HG02571 (cell line): Measurements from ENCODE around the gene MKKS.

Source experiments
- ATAC-seq: cut with Tn5 transposase; IDR thresholded peaks from one replicate; pipeline ENCODE4 v1.9.1; 2021; ENCODE audit warnings: mild to moderate bottlenecking, moderate library complexity; ENCODE audit not compliant: unreplicated experiment

Gene MKKS

GRCh38 chr20:10433623-10434466, at the start of gene MKKS:
Gene MKKS, minus strand, starts transcription at chr20:10434222. Its CDS starts 20,708 bp downstream, at chr20:10413514.
- ATAC-seq, result peak; percentile 65

GRCh38 chr20:10483691-10484090, 49.7 kb upstream of the MKKS start:
- no peak for ATAC-seq

- no peak for ATAC-seq
Measured at GRCh38 chr20:10481676-10482075, 47.7 kb upstream of the MKKS start.

- ATAC-seq, result no peak
Measured at GRCh38 chr20:10478930-10479329, 44.9 kb upstream of the MKKS start.

GRCh38 chr20:10478205-10478604, 44.2 kb upstream of the MKKS start:
- peak; percentile 55 for ATAC-seq

GRCh38 chr20:10476319-10476724, 42.3 kb upstream of the MKKS start:
- peak; percentile 71 for ATAC-seq

GRCh38 chr20:10475225-10475624, 41.2 kb upstream of the MKKS start:
- ATAC-seq, result no peak

- ATAC-seq, result no peak
Measured at GRCh38 chr20:10474606-10475184, 40.7 kb upstream of the MKKS start.

GRCh38 chr20:10472871-10473270, 38.8 kb upstream of the MKKS start:
- ATAC-seq, result no peak

GRCh38 chr20:10470276-10470675, 36.3 kb upstream of the MKKS start:
- no peak for ATAC-seq

- ATAC-seq, result no peak
Measured at GRCh38 chr20:10469599-10469998, 35.6 kb upstream of the MKKS start.

- no peak for ATAC-seq
Measured at GRCh38 chr20:10469056-10469455, 35.0 kb upstream of the MKKS start.

- ATAC-seq, result no peak
Measured at GRCh38 chr20:10468340-10468845, 34.4 kb upstream of the MKKS start.

GRCh38 chr20:10467681-10468339, 33.8 kb upstream of the MKKS start:
- no peak for ATAC-seq

- ATAC-seq, result no peak
Measured at GRCh38 chr20:10466855-10467254, 32.8 kb upstream of the MKKS start.

- ATAC-seq, result no peak
Measured at GRCh38 chr20:10466325-10466724, 32.3 kb upstream of the MKKS start.

- ATAC-seq, result no peak
Measured at GRCh38 chr20:10465135-10465534, 31.1 kb upstream of the MKKS start.

GRCh38 chr20:10463622-10464021, 29.6 kb upstream of the MKKS start:
- ATAC-seq, result no peak

GRCh38 chr20:10462516-10462915, 28.5 kb upstream of the MKKS start:
- ATAC-seq, result no peak

- ATAC-seq, result no peak
Measured at GRCh38 chr20:10461495-10461894, 27.5 kb upstream of the MKKS start.

- no peak for ATAC-seq
Measured at GRCh38 chr20:10454151-10454750, 20.2 kb upstream of the MKKS start.
